GM23338 (cell line): Measurements from ENCODE around the gene TRAF3IP1. TPM values are rescaled to one million over a fixed set of nuclear protein-coding genes. Genes with fewer than 3 reads are reported as not detected.

Source experiments
- ATAC-seq: fragments of 200-7000 bp; cut with Tn5 transposase; 3 replicates; pipeline ENCODE4 v1.9.1; 2020
- DNase-seq: peaks from one replicate; pipeline ENCODE4 v3.0.0-alpha.2; 2015; ENCODE audit warnings: low spot score
- H2AFZ ChIP-seq: fragments of 200-600 bp; sonication (generic); 2 replicates; pipeline ENCODE4 v1.8.0; 2016; ENCODE audit warnings: antibody characterized with exemption, mild to moderate bottlenecking, moderate library complexity
- H3F3A ChIP-seq: fragments of 200-600 bp; sonication (generic); replicated peaks from 2 replicates; pipeline ENCODE4 v1.8.0; 2017; ENCODE audit warnings: antibody characterized with exemption, mixed run types, low read depth
- H3K27ac ChIP-seq: fragments of 200-600 bp; sonication (generic); 2 replicates; pipeline ENCODE4 v1.6.1; 2016; ENCODE audit warnings: low read depth
- H3K27me3 ChIP-seq: fragments of 200-600 bp; sonication (generic); 2 replicates; pipeline ENCODE4 v1.8.0; 2016; ENCODE audit warnings: mild to moderate bottlenecking, mixed run types, moderate library complexity; ENCODE audit not compliant: insufficient read depth
- H3K36me3 ChIP-seq: fragments of 200-600 bp; sonication (generic); 2 replicates; pipeline ENCODE4 v1.8.0; 2016; ENCODE audit warnings: mild to moderate bottlenecking; ENCODE audit not compliant: insufficient read depth
- H3K4me1 ChIP-seq: fragments of 200-600 bp; sonication (generic); 2 replicates; pipeline ENCODE4 v1.8.0; 2016; ENCODE audit warnings: mild to moderate bottlenecking, moderate library complexity; ENCODE audit not compliant: insufficient read depth
- H3K4me2 ChIP-seq: fragments of 200-600 bp; sonication (generic); 2 replicates; pipeline ENCODE4 v1.7.1; 2017; ENCODE audit warnings: mixed run types
- H3K4me3 ChIP-seq: fragments of 200-600 bp; sonication (generic); 2 replicates; pipeline ENCODE4 v1.6.1; 2016; ENCODE audit warnings: mixed run types
- H3K79me2 ChIP-seq: fragments of 200-600 bp; sonication (generic); replicated peaks from 2 replicates; pipeline ENCODE4 v1.8.0; 2017; ENCODE audit warnings: mild to moderate bottlenecking; ENCODE audit not compliant: insufficient read depth
- H3K9me2 ChIP-seq: fragments of 200-600 bp; sonication (generic); 2 replicates; pipeline ENCODE4 v1.8.0; 2017; ENCODE audit not compliant: insufficient read depth
- H4K20me1 ChIP-seq: fragments of 200-600 bp; sonication (generic); replicated peaks from 2 replicates; pipeline ENCODE4 v1.8.0; 2017; ENCODE audit warnings: mild to moderate bottlenecking; ENCODE audit not compliant: insufficient read depth
- H3K27ac Mint-ChIP-seq: 2 replicates; pipeline ENCODE4 v1.8.0; 2020; ENCODE audit warnings: inconsistent platforms, mild to moderate bottlenecking, moderate library complexity, mixed read lengths
- H3K27me3 Mint-ChIP-seq: 3 replicates; pipeline ENCODE4 v1.8.0; 2022; ENCODE audit warnings: low read depth, mild to moderate bottlenecking, moderate library complexity, mixed read lengths, inconsistent platforms; ENCODE audit not compliant: insufficient read depth, poor library complexity
- H3K36me3 Mint-ChIP-seq: 3 replicates; pipeline ENCODE4 v1.8.0; 2021; ENCODE audit warnings: low read depth, mild to moderate bottlenecking, inconsistent platforms, moderate library complexity, mixed read lengths
- H3K4me1 Mint-ChIP-seq: 3 replicates; pipeline ENCODE4 v1.8.0; 2020; ENCODE audit warnings: mild to moderate bottlenecking, inconsistent platforms, mixed read lengths
- H3K4me3 Mint-ChIP-seq: 3 replicates; pipeline ENCODE4 v1.8.0; 2021; ENCODE audit warnings: moderate library complexity, mild to moderate bottlenecking, inconsistent platforms, mixed read lengths
- H3K9me3 Mint-ChIP-seq: 3 replicates; pipeline ENCODE4 v1.8.0; 2020; ENCODE audit warnings: moderate library complexity, mild to moderate bottlenecking, inconsistent platforms, mixed read lengths
- CREB1 ChIP-seq: fragments of 250-450 bp; sonication (Bioruptor Pico); IDR thresholded peaks from 2 replicates; pipeline ENCODE4 v1.5.0; 2020; ENCODE audit warnings: low read depth, mild to moderate bottlenecking, moderate library complexity
- ETS1 ChIP-seq: IDR thresholded peaks from 2 replicates; pipeline ENCODE4 v1.6.1; 2016; ENCODE audit warnings: antibody characterized with exemption
- EZH2 ChIP-seq: fragments of 200-600 bp; sonication (generic); IDR thresholded peaks from one replicate; pipeline ENCODE4 v1.8.0; 2017; ENCODE audit warnings: antibody characterized with exemption, mild to moderate bottlenecking, low read depth; ENCODE audit not compliant: unreplicated experiment
- EZH2phosphoT487 ChIP-seq: fragments of 200-600 bp; sonication (generic); IDR thresholded peaks from one replicate; pipeline ENCODE4 v1.8.1; 2018; ENCODE audit warnings: antibody characterized with exemption; ENCODE audit not compliant: unreplicated experiment
- JUNB ChIP-seq: IDR thresholded peaks from one replicate; pipeline ENCODE4 v1.6.1; 2016; ENCODE audit warnings: antibody characterized with exemption; ENCODE audit not compliant: unreplicated experiment
- NANOG ChIP-seq: IDR thresholded peaks from 2 replicates; pipeline ENCODE4 v1.6.1; 2016; ENCODE audit warnings: antibody characterized with exemption, borderline replicate concordance
- POLR2AphosphoS5 ChIP-seq: IDR thresholded peaks from 2 replicates; pipeline ENCODE4 v1.6.1; 2016; ENCODE audit warnings: antibody characterized with exemption, low read depth
- STAT1 ChIP-seq: IDR thresholded peaks from one replicate; pipeline ENCODE4 v1.6.1; 2016; ENCODE audit warnings: antibody characterized with exemption; ENCODE audit not compliant: unreplicated experiment
- ZNF114 ChIP-seq: fragments of 250-450 bp; sonication (Bioruptor Pico); IDR thresholded peaks from 2 replicates; pipeline ENCODE4 v1.5.0; 2020; ENCODE audit warnings: mild to moderate bottlenecking, moderate library complexity
- ZNF331 ChIP-seq: fragments of 250-450 bp; sonication (Bioruptor Pico); IDR thresholded peaks from 2 replicates; pipeline ENCODE4 v1.5.0; 2020; ENCODE audit warnings: low read depth, mild to moderate bottlenecking, moderate library complexity
- polyA plus RNA-seq: library from polyadenylated mRNA; unstranded; fragments of >200 nt; fragmentation: Nextera tagmentation; extraction: Ambion mirVana; gene quantifications from 2 replicates; pipeline ENCODE4 v1.2.1, GENCODE V29; 2016
- total RNA-seq: library from RNA; depleted of rRNA; stranded (reverse); fragments of >200 nt; shearing (Covaris generic); gene quantifications from 2 replicates; pipeline ENCODE4 v1.2.3, GENCODE V29; 2014
- TF ChIP-seq, protein P1 (sequence below), 2 experiments: fragments of 200-600 bp in 1 of 2; sonication (generic) in 1 of 2; conservative IDR thresholded peaks; 2 replicates each; pipeline versions ENCODE4 v1.5.1 to v1.6.1; 2016 to 2017; ENCODE audit warnings: antibody characterized with exemption in 2 of 2, low read depth in 2 of 2, mild to moderate bottlenecking in 2 of 2, moderate library complexity in 1 of 2
- TF ChIP-seq, protein P2 (sequence below): IDR thresholded peaks from one replicate; pipeline ENCODE4 v1.6.1; 2018; ENCODE audit warnings: antibody characterized with exemption; ENCODE audit not compliant: unreplicated experiment
- TF ChIP-seq, protein P3 (sequence below): fragments of 250-450 bp; sonication (Bioruptor Pico); IDR thresholded peaks from 2 replicates; pipeline ENCODE4 v1.5.0; 2020; ENCODE audit warnings: mild to moderate bottlenecking, moderate library complexity

Gene TRAF3IP1
- total and polyA plus RNA-seq, 2 experiments from 2014 or later = 12.5 to 20.7 TPM

DNA sequence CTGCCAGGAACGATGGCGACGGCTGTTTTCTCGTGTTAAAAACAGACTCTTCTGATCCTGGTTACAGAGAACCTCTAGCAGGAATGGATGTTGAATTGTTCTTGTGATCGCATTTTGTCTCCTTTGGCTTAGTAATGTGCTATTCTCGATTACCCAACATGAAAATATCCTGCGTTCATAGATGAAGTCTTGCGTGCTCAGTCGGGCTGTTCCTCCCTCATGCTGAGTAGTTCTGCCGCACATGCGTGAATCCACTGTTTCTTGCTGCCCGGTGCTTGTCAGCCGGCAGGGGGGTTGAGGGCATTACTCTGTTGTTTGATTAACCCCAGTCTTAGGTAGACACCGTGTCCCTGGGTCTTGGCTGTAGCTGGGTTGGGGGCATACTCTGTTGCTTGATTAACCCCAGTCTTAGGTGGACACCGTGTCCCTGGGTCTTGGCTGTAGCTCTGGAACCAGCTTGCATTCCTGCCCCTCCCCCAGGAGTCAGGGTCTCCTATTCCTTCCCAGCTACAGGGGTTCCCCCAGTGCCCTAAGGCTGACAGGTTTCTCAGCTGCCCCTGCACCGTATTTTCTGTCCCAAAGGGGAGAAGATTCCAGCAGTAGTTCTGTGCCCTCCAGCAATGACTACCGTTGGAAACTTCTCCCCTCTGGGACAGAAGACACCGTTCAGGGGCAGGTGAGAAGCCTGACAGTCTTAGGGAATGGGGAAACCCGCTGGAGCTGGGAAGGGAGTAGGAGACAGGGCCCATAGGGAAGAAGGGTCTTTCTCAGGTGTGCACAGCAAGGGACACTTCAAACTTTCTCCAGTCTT, 84.3 kb downstream of the TRAF3IP1 start:
- TF ChIP-seq, protein P1, sequence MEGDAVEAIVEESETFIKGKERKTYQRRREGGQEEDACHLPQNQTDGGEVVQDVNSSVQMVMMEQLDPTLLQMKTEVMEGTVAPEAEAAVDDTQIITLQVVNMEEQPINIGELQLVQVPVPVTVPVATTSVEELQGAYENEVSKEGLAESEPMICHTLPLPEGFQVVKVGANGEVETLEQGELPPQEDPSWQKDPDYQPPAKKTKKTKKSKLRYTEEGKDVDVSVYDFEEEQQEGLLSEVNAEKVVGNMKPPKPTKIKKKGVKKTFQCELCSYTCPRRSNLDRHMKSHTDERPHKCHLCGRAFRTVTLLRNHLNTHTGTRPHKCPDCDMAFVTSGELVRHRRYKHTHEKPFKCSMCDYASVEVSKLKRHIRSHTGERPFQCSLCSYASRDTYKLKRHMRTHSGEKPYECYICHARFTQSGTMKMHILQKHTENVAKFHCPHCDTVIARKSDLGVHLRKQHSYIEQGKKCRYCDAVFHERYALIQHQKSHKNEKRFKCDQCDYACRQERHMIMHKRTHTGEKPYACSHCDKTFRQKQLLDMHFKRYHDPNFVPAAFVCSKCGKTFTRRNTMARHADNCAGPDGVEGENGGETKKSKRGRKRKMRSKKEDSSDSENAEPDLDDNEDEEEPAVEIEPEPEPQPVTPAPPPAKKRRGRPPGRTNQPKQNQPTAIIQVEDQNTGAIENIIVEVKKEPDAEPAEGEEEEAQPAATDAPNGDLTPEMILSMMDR (conservative IDR thresholded peaks at IDR 0.05; ENCODE audit: low read depth in 2 of 2) = no peak
- TF ChIP-seq EZH2phosphoT487 (no peak), ZNF331 (CRISPR knock-in tag) (no peak), ETS1 (no peak), CREB1 (CRISPR knock-in tag) (no peak), STAT1 (no peak), NANOG (no peak), JUNB (no peak), ZNF114 (no peak), EZH2 (no peak), POLR2AphosphoS5 (no peak)
- TF ChIP-seq, protein P2, sequence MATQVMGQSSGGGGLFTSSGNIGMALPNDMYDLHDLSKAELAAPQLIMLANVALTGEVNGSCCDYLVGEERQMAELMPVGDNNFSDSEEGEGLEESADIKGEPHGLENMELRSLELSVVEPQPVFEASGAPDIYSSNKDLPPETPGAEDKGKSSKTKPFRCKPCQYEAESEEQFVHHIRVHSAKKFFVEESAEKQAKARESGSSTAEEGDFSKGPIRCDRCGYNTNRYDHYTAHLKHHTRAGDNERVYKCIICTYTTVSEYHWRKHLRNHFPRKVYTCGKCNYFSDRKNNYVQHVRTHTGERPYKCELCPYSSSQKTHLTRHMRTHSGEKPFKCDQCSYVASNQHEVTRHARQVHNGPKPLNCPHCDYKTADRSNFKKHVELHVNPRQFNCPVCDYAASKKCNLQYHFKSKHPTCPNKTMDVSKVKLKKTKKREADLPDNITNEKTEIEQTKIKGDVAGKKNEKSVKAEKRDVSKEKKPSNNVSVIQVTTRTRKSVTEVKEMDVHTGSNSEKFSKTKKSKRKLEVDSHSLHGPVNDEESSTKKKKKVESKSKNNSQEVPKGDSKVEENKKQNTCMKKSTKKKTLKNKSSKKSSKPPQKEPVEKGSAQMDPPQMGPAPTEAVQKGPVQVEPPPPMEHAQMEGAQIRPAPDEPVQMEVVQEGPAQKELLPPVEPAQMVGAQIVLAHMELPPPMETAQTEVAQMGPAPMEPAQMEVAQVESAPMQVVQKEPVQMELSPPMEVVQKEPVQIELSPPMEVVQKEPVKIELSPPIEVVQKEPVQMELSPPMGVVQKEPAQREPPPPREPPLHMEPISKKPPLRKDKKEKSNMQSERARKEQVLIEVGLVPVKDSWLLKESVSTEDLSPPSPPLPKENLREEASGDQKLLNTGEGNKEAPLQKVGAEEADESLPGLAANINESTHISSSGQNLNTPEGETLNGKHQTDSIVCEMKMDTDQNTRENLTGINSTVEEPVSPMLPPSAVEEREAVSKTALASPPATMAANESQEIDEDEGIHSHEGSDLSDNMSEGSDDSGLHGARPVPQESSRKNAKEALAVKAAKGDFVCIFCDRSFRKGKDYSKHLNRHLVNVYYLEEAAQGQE = no peak
- TF ChIP-seq, protein P3, sequence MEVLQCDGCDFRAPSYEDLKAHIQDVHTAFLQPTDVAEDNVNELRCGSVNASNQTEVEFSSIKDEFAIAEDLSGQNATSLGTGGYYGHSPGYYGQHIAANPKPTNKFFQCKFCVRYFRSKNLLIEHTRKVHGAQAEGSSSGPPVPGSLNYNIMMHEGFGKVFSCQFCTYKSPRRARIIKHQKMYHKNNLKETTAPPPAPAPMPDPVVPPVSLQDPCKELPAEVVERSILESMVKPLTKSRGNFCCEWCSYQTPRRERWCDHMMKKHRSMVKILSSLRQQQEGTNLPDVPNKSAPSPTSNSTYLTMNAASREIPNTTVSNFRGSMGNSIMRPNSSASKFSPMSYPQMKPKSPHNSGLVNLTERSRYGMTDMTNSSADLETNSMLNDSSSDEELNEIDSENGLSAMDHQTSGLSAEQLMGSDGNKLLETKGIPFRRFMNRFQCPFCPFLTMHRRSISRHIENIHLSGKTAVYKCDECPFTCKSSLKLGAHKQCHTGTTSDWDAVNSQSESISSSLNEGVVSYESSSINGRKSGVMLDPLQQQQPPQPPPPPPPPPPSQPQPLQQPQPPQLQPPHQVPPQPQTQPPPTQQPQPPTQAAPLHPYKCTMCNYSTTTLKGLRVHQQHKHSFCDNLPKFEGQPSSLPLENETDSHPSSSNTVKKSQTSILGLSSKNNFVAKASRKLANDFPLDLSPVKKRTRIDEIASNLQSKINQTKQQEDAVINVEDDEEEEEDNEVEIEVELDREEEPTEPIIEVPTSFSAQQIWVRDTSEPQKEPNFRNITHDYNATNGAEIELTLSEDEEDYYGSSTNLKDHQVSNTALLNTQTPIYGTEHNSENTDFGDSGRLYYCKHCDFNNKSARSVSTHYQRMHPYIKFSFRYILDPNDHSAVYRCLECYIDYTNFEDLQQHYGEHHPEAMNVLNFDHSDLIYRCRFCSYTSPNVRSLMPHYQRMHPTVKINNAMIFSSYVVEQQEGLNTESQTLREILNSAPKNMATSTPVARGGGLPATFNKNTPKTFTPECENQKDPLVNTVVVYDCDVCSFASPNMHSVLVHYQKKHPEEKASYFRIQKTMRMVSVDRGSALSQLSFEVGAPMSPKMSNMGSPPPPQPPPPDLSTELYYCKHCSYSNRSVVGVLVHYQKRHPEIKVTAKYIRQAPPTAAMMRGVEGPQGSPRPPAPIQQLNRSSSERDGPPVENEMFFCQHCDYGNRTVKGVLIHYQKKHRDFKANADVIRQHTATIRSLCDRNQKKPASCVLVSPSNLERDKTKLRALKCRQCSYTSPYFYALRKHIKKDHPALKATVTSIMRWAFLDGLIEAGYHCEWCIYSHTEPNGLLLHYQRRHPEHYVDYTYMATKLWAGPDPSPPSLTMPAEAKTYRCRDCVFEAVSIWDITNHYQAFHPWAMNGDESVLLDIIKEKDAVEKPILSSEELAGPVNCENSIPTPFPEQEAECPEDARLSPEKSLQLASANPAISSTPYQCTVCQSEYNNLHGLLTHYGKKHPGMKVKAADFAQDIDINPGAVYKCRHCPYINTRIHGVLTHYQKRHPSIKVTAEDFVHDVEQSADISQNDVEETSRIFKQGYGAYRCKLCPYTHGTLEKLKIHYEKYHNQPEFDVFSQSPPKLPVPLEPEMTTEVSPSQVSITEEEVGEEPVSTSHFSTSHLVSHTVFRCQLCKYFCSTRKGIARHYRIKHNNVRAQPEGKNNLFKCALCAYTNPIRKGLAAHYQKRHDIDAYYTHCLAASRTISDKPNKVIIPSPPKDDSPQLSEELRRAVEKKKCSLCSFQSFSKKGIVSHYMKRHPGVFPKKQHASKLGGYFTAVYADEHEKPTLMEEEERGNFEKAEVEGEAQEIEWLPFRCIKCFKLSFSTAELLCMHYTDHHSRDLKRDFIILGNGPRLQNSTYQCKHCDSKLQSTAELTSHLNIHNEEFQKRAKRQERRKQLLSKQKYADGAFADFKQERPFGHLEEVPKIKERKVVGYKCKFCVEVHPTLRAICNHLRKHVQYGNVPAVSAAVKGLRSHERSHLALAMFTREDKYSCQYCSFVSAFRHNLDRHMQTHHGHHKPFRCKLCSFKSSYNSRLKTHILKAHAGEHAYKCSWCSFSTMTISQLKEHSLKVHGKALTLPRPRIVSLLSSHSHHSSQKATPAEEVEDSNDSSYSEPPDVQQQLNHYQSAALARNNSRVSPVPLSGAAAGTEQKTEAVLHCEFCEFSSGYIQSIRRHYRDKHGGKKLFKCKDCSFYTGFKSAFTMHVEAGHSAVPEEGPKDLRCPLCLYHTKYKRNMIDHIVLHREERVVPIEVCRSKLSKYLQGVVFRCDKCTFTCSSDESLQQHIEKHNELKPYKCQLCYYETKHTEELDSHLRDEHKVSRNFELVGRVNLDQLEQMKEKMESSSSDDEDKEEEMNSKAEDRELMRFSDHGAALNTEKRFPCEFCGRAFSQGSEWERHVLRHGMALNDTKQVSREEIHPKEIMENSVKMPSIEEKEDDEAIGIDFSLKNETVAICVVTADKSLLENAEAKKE (CRISPR knock-in tag) = no peak
- no peak overlapping the region for H3K4me3 ChIP-seq
- Mint-ChIP-seq H3K4me1 (peaks cover 13% of the 10 kb centered on the region; the same call in 2 of the 3 replicates), H3K36me3 (no peaks in the 10 kb centered on the region), H3K9me3 (no peaks in the 10 kb centered on the region), H3K27ac (no peak overlapping the region), H3K27me3 (peaks cover 4% of the 10 kb centered on the region), H3K4me3 (no peak overlapping the region)
- H3K4me1 ChIP-seq = no peaks in the 10 kb centered on the region
- H3K27me3 ChIP-seq = no peaks in the 10 kb centered on the region
- H2AFZ ChIP-seq = no peak overlapping the region
- no peaks in the 10 kb centered on the region for H3K36me3 ChIP-seq
- no peaks in the 10 kb centered on the region for H3K9me2 ChIP-seq
- H4K20me1 ChIP-seq = no peaks in the 10 kb centered on the region
- no peak overlapping the region for H3K4me2 ChIP-seq
- no peak for DNase-seq
- ATAC-seq = peak; percentile 52
- H3F3A ChIP-seq = no peaks in the 10 kb centered on the region
- H3K79me2 ChIP-seq = no peaks in the 10 kb centered on the region
- H3K27ac ChIP-seq = no peak overlapping the region
